HG02943 (cell line): ENCODE data around the gene TTC13.

Experiments
- ATAC-seq: cut with Tn5 transposase; IDR thresholded peaks from one replicate; pipeline ENCODE4 v1.9.1; 2021; ENCODE audit warnings: mild to moderate bottlenecking, low read depth, moderate library complexity; ENCODE audit not compliant: unreplicated experiment

TTC13 gene

DNA sequence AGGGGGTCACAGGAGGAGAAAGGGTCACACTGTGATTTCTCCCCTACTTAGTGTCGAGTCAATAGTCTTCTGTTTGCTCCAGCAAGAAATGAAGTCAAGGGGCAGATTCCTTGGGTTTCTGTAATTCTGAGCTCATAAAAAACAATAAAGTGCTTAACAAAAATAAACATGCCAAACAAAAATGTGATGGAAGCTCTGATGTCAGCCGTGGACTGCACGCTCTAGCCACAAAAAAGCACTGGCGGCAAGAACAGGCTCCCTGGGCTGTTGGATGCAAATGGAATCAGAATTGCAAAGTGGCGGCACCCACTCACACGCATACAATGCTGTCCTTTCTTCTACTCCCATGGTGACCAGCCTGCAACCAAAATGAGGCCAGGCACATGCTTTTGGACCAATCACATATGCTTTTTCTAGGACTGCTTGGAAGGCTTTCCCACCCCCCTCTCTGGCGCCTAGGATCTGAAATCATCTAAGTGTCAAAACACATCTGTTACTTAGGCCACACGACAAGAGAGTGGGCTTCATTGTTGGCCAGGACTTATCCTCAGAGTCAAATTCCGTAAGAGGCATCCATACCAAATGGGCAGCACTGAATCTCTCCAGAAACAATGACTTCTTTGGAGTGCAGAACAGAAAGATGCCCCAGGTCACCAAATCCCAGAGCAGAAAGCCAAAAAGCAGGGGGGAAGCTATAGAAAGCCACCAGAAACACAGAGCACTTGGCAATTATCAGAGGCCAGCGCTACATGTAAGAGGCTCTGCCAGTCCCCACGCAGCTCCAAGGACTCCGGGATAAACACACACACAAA, 119.5 kb downstream of the TTC13 start:
- no peak for ATAC-seq

DNA sequence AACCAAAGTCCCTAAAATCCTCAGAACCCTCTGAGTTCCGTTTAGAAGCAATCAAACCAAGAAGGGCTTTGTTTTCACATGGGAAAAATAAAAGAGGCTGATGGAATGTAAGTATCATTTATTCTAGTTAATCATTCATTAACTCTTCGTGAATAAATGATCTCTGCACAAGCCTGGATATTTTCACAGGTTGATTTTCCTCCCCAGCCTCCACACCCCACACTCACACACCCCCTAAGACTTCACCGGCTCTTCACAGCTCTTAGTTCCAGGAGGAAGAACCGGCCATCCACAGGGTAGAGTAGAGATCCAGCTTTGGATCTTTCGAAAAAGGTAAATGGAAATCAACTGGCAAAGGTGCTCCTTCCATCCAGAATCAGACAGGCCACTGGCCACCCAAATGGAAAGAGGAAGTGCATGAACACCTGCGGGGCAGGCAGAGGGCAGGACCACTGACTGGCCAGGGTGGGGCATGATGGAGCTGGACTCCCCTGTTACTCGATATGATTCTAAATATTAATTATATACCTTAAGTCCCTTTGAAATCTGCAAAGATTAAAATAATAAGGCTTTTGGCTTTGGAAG, 120.3 kb downstream of the TTC13 start:
- no peak for ATAC-seq

DNA sequence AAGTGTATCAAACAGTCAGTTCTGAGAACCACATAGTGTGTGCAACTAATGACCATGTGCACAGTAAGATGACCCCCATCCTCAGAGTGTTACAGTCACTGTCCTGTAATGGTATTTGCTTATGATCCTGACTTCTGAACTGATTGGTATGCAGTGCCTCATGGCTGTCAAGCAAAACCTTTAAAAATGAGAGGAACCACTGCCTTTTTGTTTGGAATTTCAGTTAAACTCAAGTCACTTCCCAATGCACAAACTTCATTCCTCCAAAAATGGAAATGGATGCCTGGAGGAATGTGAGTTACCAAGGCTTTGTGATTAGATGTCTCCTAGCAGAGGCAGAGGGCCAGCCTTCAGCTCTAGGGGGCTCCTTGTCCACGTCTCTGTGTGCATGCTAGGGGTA, 120.8 kb downstream of the TTC13 start:
- no peak for ATAC-seq

DNA sequence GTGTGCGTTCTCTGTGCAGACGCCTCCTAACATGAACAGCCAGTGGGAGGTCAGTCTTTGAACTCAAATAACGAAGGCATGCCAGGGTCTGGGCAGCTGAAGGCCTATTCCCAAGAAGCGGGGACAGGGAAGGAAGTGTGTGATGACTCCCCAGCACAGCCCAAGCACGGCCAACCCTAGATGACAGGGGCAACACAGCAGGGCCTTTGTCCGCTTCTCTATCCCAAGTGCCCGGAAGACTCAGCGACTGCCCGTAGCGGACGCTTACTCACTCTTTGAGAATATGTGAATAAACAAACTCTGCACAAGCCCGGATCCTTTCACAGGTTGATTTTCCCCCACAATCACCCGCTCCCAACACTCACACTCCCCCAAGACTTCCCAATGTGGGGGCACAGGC, 121.6 kb downstream of the TTC13 start:
- no peak for ATAC-seq
